H7 (cell line): ENCODE measurements around the gene CHAD. TPM values are rescaled to one million over a fixed set of nuclear protein-coding genes. Genes with fewer than 3 reads are reported as not detected.
"Not testable (repeated sequence)": the region's sequence is repeated elsewhere in the genome, so short reads cannot be mapped to it uniquely, and the experiment has no call there.

Source experiments
- DNase-seq: peaks from one replicate; pipeline ENCODE4 v3.0.0; 2012
- H3K27me3 ChIP-seq: 2 replicates; pipeline ENCODE4 v1.6.0; 2011; ENCODE audit warnings: mild to moderate bottlenecking, low read length; ENCODE audit not compliant: control insufficient read depth, insufficient read depth
- H3K36me3 ChIP-seq: replicated peaks from 2 replicates; pipeline ENCODE4 v1.5.1; 2011; ENCODE audit warnings: low read length; ENCODE audit not compliant: control insufficient read depth, insufficient read depth
- H3K4me3 ChIP-seq: 2 replicates; pipeline ENCODE4 v1.5.1; 2011; ENCODE audit warnings: low read depth, mild to moderate bottlenecking, control low read depth, low read length, moderate library complexity; ENCODE audit not compliant: insufficient read depth
- total RNA-seq: library from RNA; depleted of rRNA; stranded (reverse); fragments of >200 nt; shearing (Covaris generic); gene quantifications from 2 replicates; pipeline ENCODE4 v1.2.3, GENCODE V29; 2014

CHAD gene
- total RNA-seq, 1 experiment from 2014 or later, result not detected

GRCh38 chr17:50482110-50482509, 13.4 kb upstream of the CHAD start:
- H3K4me3 ChIP-seq, result no peak overlapping the region
- DNase-seq, result no peak
- peaks cover 12% of the 10 kb centered on the region for H3K36me3 ChIP-seq
- H3K27me3 ChIP-seq, result no peaks in the 10 kb centered on the region; the same call in 1 of the 2 replicates

- Histone ChIP-seq H3K4me3 (no peak overlapping the region), H3K36me3 (peaks cover 12% of the 10 kb centered on the region), H3K27me3 (peaks cover 1% of the 10 kb centered on the region; the same call in 1 of the 2 replicates)
Observed at GRCh38 chr17:50481648-50482047, 13.0 kb upstream of the CHAD start.

DNA sequence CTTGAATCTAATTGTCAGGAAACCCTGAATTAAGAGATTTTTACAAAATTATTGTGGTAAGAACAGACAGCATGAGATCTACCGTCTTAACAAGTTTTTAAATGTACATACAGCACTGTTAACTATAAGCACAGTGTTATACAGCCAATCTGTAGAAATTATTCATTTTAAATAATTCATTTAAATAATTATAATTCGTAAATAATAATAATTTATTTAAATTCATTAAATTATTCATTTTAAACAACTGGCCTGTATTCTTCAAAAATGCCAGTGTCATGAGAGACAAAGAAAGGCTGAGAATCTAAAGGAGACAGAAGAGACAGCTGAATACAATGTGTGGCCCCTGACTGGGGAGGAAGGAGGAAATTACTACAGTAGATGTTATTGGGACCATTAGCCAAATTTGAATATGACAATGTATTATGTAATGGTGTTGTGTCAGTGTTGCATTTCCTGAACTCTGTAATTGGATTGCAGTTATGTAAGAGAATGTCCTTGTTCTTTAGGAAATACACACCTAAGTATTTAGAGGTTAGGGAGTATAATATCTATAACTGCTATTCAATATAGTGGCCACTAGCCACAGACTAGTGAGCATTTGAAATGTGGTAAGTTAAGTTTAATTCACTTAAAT, 12.3 kb upstream of the CHAD start:
- Histone ChIP-seq H3K4me3 (no peak overlapping the region), H3K27me3 (peaks cover 5% of the 10 kb centered on the region), H3K36me3 (peaks cover 12% of the 10 kb centered on the region)
- DNase-seq, result no peak

More at GRCh38 chr17:50481648-50482047, 13.0 kb upstream of the CHAD start:
- DNase-seq, result no peak

DNA sequence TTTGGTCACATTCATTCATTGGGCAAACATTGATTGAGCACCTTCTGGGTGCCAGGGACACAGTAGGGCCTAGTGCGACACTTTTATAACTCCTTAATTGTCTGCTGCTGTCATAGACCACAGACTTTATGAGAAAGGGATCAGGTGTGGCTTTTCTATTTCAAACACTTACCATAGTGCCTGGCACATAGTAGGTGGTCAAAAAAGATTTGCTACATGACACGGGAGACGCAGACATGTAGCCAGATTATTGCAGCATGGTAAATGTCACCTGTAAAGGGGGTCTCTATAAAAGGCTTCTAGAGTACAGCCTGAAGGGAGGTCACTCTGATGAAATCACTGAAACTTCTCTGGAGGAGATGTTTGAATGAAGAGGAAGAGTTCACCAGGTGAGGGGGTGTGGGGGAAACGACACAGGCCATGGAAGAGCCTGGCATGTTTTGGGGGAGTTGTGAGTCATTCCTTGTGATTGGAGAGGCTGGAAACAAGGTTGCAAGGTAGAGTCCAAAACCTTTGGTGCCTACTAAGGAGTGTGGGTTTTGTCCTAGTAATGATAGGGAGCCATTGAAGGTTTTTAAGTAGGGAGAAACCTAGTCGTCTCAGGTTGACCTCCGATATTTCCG, 11.6 kb upstream of the CHAD start:
- Histone ChIP-seq H3K27me3 (peaks cover 7% of the 10 kb centered on the region), H3K4me3 (no peak overlapping the region), H3K36me3 (peaks cover 9% of the 10 kb centered on the region)
- DNase-seq, result no peak

GRCh38 chr17:50479522-50480141, 11.0 kb upstream of the CHAD start:
- H3K4me3 ChIP-seq, result peak overlapping the region; percentile 82
- peaks cover 8% of the 10 kb centered on the region for H3K36me3 ChIP-seq
- peak; percentile 91 for DNase-seq
- H3K27me3 ChIP-seq, result peaks cover 7% of the 10 kb centered on the region

- Histone ChIP-seq H3K27me3 (peaks cover 7% of the 10 kb centered on the region), H3K36me3 (peaks cover 6% of the 10 kb centered on the region; the same call in 1 of the 2 replicates), H3K4me3 (peak within 1 kb of the TSS; percentile 82)
- DNase-seq, result peak; percentile 95
Observed at GRCh38 chr17:50478391-50479381, 10.0 kb upstream of the CHAD start, which contains the start of gene RSAD1. Gene RSAD1, plus strand, starts transcription at chr17:50478860. Its CDS starts 25 bp downstream, at chr17:50478885.

DNA sequence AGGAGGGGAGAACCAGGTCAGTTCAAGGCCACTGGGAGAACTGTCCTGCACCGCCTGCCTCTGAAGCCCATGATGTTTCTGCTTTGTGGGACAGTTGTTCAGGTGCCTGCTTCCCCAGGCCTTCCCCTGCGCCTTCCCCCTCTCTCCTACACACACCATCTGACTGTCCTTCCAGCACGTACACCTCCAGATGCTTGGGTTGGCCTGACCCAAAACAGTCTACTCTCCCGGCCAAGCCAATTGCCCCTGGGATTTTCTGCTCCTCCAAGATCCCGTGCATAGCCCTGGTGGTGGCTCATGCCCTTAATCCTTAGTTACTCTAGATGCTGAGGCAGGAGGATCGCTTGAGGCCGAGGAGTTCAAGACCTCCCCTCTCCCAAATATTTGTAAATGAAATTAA, 9.3 kb upstream of the CHAD start:
- Histone ChIP-seq H3K4me3 (no peak overlapping the region; the same call in 1 of the 2 replicates), H3K27me3 (peaks cover 7% of the 10 kb centered on the region), H3K36me3 (0 out of 2 replicates have a peak, but pooled peaks cover 1% of the 10 kb centered on the region)
- no peak for DNase-seq

- DNase-seq, result no peak
- peaks cover 7% of the 10 kb centered on the region for H3K27me3 ChIP-seq
- no peak overlapping the region for H3K4me3 ChIP-seq
- H3K36me3 ChIP-seq, result 0 out of 2 replicates have a peak, but pooled peaks cover 1% of the 10 kb centered on the region
Observed at GRCh38 chr17:50476545-50477315, 8.1 kb upstream of the CHAD start.

- not testable (repeated sequence) for H3K27me3 ChIP-seq, H3K4me3 ChIP-seq, DNase-seq, H3K36me3 ChIP-seq
Observed at GRCh38 chr17:50475775-50476544, 7.3 kb upstream of the CHAD start.

GRCh38 chr17:50475362-50475761, 6.7 kb upstream of the CHAD start:
- DNase-seq, result no peak
- no peak overlapping the region for H3K4me3 ChIP-seq
- peaks cover 7% of the 10 kb centered on the region for H3K27me3 ChIP-seq
- H3K36me3 ChIP-seq, result 0 out of 2 replicates have a peak, but pooled peaks cover 1% of the 10 kb centered on the region

DNA sequence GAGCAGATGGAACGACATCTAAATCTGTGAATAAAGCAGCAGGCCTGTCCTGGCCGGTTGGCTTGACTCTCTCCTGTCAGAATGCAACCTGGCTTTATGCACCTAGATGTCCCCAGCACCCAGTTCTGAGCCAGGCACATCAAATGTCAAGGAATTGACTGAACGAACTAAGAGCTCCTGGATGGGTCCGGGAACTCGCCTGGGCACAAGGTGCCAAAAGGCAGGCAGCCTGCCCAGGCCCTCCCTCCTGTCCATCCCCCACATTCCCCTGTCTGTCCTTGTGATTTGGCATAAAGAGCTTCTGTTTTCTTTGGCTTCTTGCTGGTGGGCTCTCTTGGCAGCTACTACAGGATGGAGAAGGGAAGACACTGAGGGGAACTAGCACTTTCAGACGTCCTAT, 5.8 kb upstream of the CHAD start:
- DNase-seq, result no peak
- Histone ChIP-seq H3K4me3 (no peak overlapping the region), H3K36me3 (no peaks in the 10 kb centered on the region), H3K27me3 (peaks cover 8% of the 10 kb centered on the region)

GRCh38 chr17:50473901-50474300, 5.2 kb upstream of the CHAD start:
- Histone ChIP-seq H3K27me3 (peaks cover 11% of the 10 kb centered on the region), H3K4me3 (no peak overlapping the region), H3K36me3 (no peaks in the 10 kb centered on the region)
- no peak for DNase-seq

GRCh38 chr17:50472761-50473161, 4.1 kb upstream of the CHAD start:
- peak; percentile 54 for DNase-seq
- not testable (repeated sequence) for H3K4me3 ChIP-seq, H3K36me3 ChIP-seq
- peaks cover 21% of the 10 kb centered on the region for H3K27me3 ChIP-seq
